ENCODE measurements around the gene CTPS2. TPM values are rescaled to one million over a fixed set of nuclear protein-coding genes. Genes with fewer than 3 reads are reported as not detected.
"Not testable (repeated sequence)": the region's sequence is repeated elsewhere in the genome, so short reads cannot be mapped to it uniquely, and the experiment has no call there.

The CTPS2 gene
- polyA plus RNA-seq, 4 donors = 32.8 to 49.6 (median 40.0) TPM

DNA sequence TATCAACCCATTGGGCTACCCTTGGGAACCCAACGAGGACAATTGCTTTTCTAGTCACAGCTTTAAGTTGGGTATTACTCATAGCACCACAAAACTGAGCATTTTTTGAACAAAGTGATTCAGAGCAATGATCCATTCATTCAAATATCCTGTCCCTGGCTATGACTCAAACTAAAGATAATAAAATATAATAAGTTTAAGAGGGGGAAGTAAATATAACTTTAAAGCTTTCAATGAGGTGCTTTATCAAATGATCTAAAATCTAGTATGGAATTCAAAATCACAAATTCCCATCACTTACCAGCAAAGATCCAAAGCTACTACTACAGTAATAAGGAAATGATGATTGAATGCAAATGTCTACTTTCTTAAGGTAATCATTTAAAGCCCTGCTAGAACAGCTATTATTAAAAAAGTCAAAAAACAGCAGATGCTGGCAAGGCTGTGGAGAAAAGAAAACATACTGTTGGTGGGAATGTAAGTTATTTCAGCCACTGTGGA, 102.3 kb downstream of the CTPS2 start:
- DNase-seq (ENCODE audit: low read depth in 4 of 4, low spot score in 2 of 4) = no peak

DNA sequence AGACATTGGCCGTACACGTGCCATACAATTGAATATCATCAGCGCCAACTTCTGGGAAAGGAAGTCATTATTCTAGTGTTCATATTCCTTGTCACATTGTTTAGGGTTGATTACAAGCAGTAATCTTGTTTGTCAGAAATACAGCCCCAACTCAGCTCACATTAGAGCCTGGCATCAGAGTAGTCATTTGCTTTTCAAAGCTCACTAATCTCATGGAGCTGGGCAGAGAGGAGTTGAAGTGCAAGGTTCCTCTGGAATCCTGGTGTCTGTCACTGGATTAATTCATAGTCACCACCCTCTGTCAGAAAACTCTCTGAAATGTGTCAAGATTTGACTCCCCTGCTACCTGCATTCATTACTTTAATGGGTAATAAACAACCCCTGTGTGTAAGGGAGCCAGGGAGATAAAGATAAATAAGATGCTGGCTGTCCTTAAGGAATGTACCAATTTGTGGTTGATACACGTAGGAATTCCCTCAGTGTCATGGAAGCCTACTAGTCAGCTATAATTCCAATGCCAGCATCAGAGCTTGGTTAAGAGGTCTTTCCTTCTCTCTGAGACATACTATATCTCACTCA, 106.2 kb downstream of the CTPS2 start:
- no peak for DNase-seq (ENCODE audit: low read depth in 4 of 4, low spot score in 2 of 4)

DNA sequence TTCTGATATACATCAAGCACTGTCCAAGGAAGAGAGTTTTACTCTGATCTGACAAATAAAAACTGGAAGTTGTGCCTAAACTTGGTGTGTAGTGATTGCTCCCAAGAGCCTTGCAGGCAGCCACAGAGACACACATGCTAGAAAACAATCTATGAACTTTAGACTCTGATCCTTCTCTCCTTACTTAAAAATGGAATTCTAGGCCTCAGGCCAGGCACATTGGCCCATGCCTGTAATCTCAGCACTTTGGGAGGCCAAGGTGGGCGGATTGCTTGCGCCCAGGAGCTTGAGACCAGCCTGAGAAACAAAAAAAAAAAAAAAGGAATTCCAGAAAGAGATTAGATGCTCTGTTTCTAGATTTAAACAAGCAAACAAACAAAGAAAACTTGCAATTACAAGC, 108.1 kb downstream of the CTPS2 start:
- no peak for DNase-seq (ENCODE audit: low read depth in 4 of 4, low spot score in 2 of 4)

DNA sequence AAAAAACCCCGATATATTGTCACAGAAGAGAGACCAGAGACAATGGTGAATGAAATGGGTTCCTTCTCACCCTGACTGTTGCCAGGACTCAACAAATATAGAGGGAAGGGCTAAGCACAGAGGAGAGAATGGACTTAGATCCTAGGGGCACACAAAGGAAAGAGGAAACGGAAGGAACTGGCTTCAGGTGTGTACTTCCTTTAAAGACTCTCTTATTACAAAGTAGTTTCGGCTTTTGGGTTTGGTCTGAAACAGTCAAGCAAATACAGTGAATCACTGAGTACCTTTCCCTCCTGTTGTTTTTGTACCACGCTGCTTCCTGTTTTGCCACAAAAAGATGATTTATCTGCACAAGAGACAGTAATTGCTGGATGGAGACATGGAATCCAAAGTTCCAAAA, 108.6 kb downstream of the CTPS2 start:
- no peak for DNase-seq (ENCODE audit: low read depth in 4 of 4, low spot score in 2 of 4)

DNA sequence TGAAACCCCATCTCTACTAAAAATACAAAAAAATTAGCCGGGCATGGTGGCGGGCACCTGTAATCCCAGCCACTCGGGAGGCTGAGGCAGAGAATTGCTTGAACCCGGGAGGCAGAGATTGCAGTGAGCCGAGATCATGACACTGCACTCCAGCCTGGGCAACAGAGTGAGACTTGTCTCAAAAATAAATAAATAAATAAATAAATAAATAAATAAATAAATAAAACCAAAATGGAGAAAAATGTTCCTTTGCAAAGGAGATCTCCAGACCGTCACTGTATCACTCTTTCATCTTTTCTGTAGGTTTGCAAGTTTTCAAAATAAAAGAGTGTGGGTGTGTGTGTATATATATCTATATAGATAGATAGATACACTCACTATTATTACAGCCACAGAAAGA, 109.2 kb downstream of the CTPS2 start:
- DNase-seq (ENCODE audit: low read depth in 4 of 4, low spot score in 2 of 4) = not testable (repeated sequence)

DNA sequence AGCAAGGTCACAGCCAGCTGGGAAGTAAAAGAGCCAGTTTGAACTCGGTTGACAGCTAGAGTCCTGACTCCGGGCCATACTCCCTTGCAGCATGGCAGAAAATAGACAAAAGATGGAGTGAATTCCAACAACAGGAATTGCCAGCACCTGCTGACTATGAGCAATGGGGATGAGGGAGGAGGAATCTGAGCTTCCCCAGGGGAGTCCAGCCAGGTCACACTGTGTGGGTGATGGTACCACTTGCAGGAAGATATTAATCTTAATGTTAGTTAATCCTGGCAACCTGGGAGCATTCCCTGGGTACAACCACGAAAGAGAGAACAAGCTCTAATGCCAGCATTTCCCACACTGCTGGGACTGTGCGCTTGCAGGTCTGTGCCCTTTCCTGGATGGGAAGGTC, 110.6 kb downstream of the CTPS2 start:
- no peak for DNase-seq (ENCODE audit: low read depth in 4 of 4, low spot score in 2 of 4)

DNA sequence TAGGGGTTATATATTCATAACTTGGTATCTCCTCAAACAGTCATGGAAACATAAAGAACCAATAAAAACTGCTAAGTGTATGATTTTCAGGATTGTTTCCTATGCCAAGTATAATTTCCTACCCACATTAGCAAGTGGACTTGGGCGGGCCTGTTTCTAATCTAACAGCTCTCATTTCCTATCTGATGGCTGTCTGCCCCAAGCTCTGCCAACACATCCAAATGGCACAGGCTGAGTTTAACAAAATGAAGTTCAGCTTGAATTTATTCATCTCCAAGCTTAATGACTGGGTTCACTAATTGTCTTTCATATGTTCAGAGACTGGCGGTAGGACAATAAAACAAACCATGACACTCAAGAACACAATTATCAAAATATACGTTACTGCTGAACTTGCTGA, 118.0 kb downstream of the CTPS2 start:
- no peak for DNase-seq (ENCODE audit: low read depth in 4 of 4, low spot score in 2 of 4)

DNA sequence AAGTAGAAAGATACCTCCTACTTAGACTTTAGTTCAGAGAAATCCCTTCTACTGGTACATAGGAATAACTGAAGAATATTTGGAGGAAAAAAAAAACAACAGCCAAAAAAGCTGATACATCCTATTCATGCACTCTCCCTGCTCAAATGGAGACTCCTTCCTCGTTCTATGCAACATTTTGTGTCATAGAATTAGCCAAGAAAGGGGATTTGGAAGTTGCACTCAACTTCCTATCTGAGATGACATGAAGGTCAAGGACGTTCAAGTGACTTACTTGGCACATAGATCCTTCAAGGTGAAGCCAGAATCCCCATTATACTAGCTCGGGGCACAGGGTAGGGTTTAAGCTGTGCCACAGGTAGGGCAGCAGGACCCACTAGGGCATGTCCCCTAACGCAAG, 118.7 kb downstream of the CTPS2 start:
- DNase-seq (ENCODE audit: low read depth in 4 of 4, low spot score in 2 of 4) = no peak

DNA sequence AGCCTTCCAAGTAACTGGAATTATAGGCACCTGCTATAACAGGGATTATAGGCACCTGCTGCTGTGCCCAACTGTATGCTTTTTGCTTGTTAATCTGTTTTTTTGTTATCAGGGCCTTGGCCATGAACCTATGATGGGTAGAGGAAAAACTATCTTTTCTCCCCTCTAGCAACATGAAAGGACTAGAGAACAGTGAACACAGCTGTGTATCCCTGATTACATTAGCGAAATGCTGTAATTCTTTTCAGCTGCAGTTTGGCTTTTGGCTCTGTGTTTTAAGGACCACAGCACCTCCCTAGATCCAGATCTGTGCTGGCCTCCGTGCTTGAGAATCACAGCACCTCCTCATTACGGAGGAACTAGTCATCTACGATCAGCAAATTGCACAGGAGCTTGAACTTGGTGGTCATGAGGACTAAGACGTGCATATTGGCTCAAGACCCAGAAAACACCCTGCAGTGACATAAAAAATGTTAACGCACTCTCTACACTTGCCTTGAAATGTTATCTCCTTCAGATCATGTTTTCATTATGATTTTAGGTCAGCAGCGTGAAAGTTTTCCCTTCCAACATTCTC, 120.2 kb downstream of the CTPS2 start:
- no peak for DNase-seq (ENCODE audit: low read depth in 4 of 4, low spot score in 2 of 4)

DNA sequence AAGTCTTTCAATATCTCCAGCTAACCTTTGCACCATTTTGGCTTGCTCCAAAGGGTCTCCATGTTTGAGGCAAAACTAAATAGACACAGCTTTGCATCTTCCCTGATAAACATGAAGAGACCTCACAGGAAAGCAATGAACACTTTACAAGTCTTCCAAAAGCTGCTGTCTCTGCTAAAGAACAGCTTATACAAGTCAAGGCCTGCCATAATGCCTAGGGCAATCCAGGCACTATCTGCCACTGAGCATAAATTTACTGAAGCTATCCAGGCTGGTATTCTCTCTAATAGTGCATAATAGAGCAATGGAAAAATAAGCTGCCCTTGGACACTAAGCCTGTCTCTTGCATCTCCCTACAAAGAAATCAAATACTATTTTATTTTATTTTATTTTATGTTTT, 122.6 kb downstream of the CTPS2 start:
- DNase-seq (ENCODE audit: low read depth in 4 of 4, low spot score in 2 of 4) = no peak

DNA sequence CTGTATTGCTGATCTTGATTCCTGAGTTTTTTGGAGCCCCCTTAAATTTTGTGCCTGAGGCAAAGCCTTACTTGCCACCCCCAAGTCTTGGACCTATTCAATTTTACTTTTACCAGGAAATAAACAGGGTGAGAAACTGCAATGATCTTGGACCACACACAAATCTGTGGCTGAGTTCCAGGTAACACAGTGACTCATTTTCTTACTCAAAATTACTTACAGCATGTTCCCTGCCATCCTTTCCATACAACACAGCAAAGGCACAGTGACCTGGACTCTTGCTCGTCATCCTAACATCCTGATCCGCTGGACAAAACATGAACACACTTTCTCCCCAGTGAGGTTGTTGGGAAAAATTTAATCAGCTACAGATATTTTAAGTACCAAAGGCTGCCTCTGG, 123.3 kb downstream of the CTPS2 start:
- no peak for DNase-seq (ENCODE audit: low read depth in 4 of 4, low spot score in 2 of 4)

DNA sequence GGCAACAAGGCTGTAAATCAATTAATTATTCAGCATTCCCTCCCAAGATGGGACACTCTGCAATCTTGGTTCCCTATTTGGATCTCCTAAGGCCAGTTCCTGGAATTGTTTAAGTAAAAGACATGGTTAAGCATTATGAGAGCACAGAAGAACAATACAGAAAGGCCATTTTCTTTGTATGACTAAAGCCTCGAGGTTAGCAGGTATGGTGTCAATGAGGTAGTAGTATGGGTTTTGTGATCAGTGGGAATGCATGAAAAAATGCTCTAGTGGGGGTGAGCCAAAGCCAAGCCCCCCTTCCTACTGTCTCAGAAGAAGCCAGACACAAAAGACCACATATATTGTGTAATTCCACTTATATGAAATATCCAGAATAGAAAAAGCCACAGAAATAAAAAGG, 124.2 kb downstream of the CTPS2 start:
- no peak for DNase-seq (ENCODE audit: low read depth in 4 of 4, low spot score in 2 of 4)

DNA sequence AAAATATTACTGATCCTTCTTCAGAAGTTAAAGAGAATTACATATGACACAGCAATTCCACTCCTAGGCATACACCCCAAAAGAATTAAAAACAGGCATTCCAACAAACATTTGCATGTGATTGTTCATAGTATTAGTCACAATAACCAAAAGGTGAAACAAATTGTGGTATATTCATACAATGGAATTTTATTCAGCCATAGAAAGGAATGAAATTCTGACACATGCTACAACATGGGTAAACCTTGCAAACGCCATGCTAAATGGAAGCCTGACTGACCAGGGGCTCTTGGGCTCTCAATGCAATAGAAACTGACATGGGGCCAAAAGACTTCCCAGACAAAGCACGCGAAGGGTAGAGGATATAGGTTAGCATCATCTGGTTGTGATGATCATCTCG, 124.6 kb downstream of the CTPS2 start:
- no peak for DNase-seq (ENCODE audit: low read depth in 4 of 4, low spot score in 2 of 4)

DNA sequence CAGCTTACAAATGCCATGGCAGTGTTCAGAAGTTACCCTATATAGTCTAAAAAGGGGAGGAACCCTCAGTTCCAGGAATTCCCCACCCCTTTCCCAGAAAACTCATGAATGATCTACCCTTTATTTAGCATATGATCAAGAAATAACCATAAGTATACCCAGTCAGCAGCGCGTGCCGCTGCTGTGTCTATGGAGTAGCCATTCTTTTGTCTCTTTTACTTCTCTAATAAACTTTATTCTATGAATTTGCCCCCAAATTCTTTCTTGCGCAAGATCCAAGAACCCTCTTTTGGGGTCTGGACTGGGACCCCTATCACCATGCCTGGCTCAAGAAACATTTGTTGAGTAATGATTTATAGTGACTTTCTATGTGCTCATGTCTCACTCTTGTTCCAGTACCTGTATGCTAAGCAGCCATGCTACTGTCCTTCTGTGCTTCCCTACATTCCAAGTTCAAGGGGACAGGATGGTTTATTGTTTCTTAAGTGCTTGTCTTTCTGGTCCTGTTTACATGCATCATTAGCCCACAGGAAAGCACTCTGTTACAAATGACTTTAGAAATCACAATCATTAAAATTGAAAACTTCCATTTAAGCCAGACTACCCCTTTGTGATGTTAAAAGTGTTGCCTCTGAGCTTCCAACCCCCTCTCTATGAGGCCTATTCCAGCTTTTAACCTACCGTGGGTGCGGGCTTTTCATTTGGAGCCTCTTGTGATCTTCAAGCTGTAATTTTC, 125.9 kb downstream of the CTPS2 start:
- no peak for DNase-seq (ENCODE audit: low read depth in 4 of 4, low spot score in 2 of 4)

DNA sequence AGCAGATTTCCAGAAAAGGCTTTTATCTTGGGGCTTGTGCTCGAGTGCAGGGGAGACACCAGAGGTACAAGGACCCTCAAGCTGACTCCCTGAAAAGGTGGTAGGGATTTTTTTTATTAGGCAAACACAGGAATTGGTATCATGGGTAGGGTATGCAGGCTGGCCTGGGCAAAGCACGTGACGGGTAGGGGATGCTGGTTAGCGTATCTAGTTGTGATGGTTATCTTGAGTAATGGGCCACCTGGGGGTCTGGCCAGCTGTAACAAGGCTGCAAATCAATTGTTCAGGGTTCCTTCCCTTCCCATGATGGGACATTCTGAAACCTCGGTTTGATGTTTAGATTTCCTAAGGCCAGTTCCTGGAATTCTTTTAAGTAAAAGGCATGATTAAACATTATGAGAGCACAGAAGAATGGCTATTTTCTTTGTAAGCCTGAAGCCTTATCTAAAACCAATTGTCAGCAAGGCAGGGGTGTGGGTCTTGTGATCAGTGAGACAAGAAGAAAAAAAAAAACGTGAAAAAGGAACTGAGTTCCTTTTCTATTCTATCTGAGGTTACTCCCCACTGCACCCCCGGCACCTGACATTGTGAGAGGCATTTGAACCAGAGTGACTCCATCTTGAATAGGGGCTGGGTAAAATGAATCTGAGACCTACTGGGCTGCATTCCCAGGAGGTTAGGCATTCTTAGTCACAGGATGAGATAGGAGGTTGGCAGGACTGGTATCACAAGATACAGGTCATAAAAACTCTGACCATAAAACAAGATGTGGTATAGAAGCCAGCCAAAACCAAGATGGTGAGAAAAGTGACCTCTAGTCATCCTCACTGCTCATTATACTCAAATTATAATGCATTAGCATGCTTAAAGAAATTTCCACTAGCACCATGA, 126.7 kb downstream of the CTPS2 start:
- no peak for DNase-seq (ENCODE audit: low read depth in 4 of 4, low spot score in 2 of 4)

DNA sequence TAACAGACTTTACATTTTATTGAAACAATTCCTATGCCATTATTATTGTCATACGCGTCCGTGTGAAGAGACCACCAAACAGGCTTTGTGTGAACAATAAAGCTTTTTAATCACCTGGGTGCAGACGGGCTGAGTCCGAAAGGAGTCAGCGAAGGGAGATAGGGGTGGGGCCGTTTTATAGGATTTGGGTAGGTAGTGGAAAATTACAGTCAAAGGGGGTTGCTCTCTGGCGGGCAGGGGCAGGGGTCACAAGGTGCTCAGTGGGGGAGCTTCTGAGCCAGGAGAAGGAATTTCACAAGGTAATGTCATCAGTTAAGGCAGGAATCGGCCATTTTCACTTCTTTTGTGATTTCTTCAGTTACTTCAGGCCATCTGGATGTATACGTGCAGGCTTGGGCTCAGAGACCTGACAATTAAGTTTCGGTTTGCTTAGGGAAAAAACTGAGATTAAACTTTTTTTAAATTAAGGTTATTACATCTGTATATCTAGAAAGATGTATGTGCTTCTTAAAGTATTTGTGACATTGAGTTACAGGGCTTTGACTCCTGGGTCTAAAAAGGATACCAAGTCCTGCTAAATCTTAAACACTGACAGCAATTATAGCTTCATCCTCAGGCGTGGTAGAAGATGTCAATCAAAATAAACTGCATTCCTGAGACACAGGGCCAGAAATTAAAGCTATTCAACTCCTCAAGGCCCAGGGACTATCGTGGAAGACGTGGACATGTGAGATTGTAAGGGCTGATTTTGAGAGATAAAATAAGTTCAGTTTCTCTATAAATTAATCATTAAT, 132.3 kb downstream of the CTPS2 start:
- not testable (repeated sequence) for DNase-seq (ENCODE audit: low read depth in 4 of 4, low spot score in 2 of 4)

DNA sequence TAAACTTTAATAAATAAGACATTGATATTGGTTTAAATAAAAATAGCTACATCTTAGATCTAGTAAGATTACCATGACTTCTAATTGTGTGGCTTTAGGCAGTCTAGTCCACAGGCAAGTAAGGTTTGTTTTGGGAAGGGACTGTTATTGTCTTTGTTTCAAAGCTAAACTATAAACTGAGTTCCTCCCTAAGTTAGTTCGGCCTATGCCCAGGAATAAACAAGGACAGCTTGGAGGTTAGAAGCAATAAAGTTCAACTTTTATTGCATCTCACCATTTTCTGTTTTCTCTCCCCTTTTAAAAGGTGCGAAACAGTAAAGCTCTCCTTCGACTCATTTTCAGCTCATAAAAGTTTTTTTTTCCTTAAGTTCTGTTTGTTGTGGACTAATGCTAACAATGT, 133.0 kb downstream of the CTPS2 start:
- no peak for DNase-seq (ENCODE audit: low read depth in 4 of 4, low spot score in 2 of 4)

DNA sequence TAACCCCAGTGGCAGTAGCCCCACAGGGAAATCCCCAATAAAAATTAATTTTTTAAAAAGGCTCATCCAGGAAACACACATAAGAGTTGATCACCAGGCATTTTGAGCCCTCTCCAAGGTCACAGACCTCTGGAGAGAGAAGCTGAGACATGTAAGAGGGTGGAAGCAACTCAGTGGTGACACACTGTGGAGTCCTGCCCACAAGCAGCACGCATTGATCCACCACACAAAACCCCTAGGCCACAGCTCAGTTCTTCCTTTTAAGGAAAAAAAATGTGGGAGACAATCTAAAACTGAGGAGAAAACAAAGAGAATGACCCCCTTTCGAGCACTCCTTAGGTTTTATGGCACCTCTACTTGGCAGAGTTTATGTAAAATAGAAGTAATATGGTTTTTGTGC, 134.3 kb downstream of the CTPS2 start:
- DNase-seq (ENCODE audit: low read depth in 4 of 4, low spot score in 2 of 4) = no peak

DNA sequence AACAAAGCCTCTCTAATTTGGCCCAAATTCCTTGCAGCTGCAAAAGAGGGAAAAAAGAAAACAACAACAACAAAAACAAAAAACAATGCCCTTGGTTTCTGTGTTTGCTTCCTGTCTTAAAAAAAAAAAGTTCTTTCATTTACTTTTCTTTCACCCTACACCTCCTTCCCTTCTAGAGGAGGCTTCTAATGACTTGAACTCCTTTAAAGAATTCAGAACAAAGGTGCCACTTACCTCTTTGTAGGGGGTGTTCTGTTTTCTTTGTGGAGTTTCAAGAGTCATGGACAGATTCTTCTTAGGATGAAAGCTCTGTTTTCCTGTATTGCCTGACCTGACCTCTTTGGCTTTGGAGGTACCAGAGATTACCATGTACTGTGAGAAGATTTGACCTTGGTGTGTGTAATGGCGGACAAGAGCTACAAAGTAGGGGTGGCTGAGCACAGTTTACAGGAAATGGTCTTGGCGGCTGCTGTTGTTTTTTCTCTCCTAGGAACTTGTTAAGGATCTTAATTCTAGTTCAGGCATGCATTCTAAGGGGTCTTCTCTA, 134.9 kb downstream of the CTPS2 start:
- DNase-seq (ENCODE audit: low read depth in 4 of 4, low spot score in 2 of 4) = no peak

DNA sequence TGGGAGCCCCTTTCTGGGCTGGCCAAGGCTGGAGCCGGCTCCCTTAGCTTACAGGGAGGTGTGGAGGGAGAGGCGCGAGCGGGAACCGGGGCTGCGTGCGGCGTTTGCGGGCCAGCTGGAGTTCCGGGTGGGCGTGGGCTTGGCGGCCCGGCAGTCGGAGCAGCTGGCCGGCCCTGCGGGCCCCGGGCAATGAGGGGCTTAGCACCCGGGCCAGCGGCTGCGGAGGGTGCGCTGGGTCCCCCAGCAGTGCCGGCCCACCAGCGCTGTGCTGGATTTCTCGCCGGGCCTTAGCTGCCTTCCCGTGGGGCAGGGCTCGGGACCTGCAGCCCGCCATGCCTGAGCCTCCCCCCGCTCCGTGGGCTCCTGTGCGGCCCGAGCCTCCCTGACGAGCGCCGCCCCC, 137.1 kb downstream of the CTPS2 start:
- DNase-seq (ENCODE audit: low read depth in 4 of 4, low spot score in 2 of 4) = not testable (repeated sequence)

All from left renal cortex interstitium (tissue), 4 donors.